Right ventricle myocardium superior (tissue), 1 donor: ENCODE results near the gene TLNRD1. TPM values are rescaled to one million over a fixed set of nuclear protein-coding genes. Genes with fewer than 3 reads are reported as not detected.
A peak's percentile ranks its signal among the peaks of the same experiment; 100 is the strongest.

Experiments used
- ATAC-seq: fragments of 200-7000 bp; cut with Tn5 transposase; one replicate; pipeline ENCODE4 v1.9.1; 2020; ENCODE audit warnings: mild to moderate bottlenecking; ENCODE audit not compliant: poor library complexity
- DNase-seq: peaks from one replicate; pipeline ENCODE4 v3.0.0-alpha.2; 2020
- intact Hi-C: fragments of 100-400 bp; cut with DNase I; formaldehyde crosslinking; loops from one replicate; pipeline ENCODE4 v1.11.2; 2022
- total RNA-seq: library from RNA; stranded (reverse); fragmentation: NEBNext Ultra II Directional; extraction: Animal tissue kit (Norgen Biotek cat#: 25700); gene quantifications from one replicate; pipeline ENCODE4 v1.2.1, GENCODE V29; 2021
- donor health status: DM: no; HTN: yes; CAD: no; lungs with severe emphysema.

The TLNRD1 gene
- total RNA-seq, 1 donor from 2014 or later = 6.1 TPM

DNA sequence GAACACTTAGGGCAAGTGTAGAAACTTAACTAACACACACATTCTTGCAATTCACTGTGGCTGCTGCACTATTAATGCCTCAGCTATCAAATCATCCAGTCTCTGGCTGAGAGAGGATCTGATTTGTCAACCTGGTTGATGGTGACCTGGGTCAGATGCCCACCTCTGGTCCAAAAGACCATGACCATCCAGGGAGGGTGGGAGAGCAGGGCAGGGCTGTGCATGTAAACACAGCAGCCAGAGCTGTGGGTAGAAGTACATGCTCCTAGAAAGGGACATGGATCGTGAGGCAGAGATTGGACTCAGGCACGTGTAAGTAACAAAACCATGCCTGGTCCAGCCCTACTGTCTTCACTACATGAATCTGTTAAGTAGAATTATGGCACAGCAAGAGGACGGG, 28.4 kb upstream of the TLNRD1 start:
- no peak for ATAC-seq

DNA sequence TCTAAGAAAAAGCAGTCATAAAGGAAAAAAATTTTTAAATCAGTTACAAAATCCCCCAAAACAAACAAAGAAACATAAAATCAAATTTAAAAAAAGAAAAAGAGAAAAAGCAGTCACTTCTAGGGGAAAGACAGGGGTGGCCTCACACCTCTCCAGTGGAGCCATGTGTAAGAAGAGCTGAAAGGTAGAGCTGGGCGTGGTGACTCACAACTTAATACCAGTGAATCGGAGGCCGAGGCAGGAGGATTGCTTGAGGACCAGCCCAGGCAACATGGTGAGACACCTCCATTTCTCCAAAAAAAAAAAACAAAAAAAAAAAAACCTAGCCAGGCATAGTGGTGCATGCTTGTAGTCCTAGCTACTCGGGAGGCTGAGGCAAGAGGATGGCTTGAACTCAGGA, 25.8 kb upstream of the TLNRD1 start:
- intact Hi-C loops = loop anchor here (5.0 to 10.0 kb wide), 3 partner anchors 290 to 528 kb away; no protein-coding TSS in a partner anchor
- ATAC-seq (no peak), DNase-seq (no peak)

More for the DNA sequence above, 28.4 kb upstream of the TLNRD1 start:
- no peak for DNase-seq
- intact Hi-C loops = loop anchor here (5.0 to 10.0 kb wide), 3 partner anchors 293 to 525 kb away; no protein-coding TSS in a partner anchor

DNA sequence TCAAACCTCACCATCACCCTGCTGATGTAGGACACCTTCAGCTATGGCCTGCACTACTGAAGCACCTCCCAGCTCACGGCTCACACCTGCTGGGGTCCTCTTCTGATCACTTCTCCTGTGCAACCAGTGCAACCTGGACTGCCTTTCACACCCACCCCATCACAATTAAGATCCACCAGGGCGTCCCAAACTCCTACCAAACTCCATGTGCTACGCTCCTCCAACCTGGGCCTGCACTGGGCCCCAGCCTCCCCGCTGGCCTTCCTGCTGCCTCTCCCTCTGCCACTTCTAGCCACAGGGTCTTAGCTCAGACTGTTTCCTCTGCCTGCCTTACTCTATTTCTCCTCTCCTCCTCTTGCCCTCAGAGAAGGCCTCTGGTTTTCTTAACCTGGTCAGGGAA, 23.9 kb upstream of the TLNRD1 start:
- DNase-seq = no peak
- no peak for ATAC-seq
- intact Hi-C loops = loop anchor here (10.0 kb wide), 1 partner anchor 288 kb away; no protein-coding TSS in a partner anchor

DNA sequence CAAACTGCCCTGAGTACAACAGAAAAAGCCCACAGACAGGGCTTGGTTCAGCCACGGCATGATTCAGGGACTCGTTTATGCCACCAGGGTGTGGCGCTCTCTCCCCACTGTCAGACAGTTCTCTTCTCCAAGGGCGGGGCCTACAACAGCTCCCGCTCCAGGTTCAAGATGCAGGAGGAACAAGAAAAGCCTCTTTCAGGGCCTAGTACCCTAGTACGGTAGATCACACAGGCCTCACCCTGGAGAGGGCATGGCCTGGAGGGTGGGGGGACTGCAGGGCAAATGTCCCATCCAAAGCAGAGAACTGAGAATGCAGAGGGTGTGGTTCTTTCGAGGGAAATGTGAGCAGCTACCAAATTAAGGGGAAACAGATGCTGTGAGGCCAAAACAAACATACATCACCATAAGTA, 23.1 kb upstream of the TLNRD1 start:
- peak; percentile 74 for DNase-seq
- intact Hi-C loops = loop anchor here (10.0 kb wide), 1 partner anchor 287 kb away; no protein-coding TSS in a partner anchor
- ATAC-seq = peak; percentile 73

DNA sequence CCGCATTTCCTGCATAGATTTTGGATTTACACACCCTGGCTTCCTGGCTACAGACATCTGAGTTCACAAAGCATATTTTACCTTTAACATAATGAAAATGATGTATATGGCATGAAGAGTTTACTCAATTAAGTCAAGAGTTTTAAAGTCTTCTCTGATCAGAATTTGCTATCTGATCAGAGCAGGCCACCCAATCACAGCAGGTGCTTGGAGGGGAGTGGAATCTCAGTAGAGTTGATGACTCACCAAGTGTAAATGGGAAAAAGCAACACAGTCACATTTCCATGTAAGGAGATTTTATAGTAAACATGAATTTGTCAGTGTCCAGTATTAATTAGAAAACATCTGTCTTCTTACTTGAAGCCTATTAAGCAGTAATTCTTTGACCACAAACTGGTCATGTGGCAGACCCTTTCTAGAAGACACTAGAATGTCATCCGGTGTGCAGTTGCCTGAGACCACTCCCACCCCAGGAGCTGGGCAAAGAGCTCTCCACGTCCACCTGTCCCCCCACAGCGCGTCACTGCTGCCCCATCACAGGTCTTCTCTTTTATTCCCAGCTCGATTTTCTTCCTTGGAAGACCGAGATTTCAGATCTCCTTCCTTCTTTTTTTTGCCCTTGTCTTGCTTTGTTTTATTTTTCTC, 21.9 kb upstream of the TLNRD1 start:
- intact Hi-C loops = loop anchor here (10.0 kb wide), 1 partner anchor 286 kb away; no protein-coding TSS in a partner anchor
- no peak for ATAC-seq

DNA sequence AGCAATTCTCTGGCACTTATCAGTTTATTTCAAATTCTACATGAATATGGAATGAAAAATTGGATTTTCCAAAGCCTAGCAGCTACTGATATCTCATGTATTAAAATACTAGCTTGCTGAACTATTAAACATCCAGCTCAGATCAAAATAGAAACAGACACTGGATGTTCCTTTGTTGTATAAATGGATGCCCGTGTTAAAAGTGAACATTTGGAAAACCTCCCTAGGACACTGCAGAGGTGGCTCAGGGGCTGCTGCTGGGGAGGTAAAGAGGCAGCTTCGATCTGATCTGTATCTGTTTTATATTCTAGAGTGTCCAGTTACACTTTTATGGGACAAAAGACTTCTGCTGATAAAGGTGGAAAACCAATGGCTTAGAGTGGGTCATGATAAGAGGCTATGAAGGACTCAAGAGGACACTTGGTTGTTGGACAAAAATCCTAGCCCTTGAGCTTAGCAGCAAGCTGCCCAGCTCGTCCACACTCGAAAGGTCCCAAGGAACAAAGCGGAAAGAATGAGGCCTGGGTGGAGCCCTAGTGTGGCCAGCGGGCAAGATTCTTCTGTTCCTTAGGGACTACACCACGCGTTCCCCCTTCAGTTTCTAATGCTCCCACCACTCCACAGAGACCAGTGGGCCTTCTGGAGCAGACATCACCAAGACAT, 21.1 kb upstream of the TLNRD1 start:
- ATAC-seq = peak; percentile 43
- intact Hi-C loops = loop anchor here (10.0 kb wide), 1 partner anchor 285 kb away; no protein-coding TSS in a partner anchor
- no peak for DNase-seq

More for the DNA sequence above, 21.9 kb upstream of the TLNRD1 start:
- no peak for DNase-seq

DNA sequence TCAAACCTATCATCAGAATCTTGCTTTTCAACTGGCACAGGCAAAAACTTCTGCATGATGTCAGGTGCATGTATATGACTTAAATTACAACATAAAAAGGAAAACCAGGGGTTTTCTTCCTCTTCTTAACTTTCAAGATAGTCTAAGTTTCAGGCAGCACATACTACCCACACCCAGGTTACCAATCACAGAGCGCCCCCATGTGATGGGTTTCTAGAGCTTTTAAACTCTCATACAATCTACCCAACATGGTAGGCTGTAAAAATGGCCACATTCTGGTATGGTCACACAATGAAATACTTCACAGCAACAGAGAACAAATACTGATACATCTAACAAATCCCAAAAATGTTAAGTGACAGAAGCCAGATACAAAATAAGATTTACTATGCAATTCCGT, 18.5 kb upstream of the TLNRD1 start:
- ATAC-seq (no peak), DNase-seq (no peak)
- intact Hi-C loops = no loop called here

DNA sequence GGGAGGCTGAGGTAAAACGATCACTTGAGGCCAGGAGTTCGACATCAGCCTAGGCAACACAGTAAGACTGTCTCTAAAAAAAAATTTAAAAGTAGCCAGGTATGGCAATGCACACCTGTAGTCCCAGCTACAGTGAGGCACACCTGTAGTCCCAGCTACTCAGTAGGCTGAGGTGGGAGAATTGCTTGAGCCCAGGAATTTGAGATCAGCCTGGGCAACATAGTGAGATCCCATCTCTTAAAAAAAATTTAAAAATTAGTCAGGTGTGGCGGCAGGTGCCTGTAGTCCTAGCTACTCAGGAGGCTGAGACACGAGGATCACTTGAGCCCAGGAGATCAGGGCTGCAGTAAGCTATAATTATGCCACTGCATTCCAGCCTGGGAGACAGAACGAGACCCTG, 17.9 kb upstream of the TLNRD1 start:
- ATAC-seq (no peak), DNase-seq (no peak)
- intact Hi-C loops = no loop called here

DNA sequence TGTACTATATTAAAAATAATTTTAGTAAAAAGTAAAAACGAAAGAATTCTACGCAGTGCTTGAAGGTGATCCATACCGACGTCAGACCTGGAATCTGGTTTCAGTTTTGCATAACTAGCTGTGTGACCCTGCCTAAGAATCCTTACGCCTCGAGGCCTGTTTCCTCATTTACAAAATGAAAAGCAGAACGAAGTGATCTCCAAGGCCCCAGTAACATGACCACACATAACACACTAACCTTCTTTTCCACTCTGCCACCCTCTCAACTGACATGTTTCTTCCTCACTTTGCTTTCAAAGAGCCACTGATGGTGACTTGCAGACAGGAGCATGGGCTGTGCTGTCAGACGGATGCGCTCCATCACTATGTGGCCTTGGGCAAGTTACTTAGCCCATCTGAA, 15.9 kb upstream of the TLNRD1 start:
- no peak for ATAC-seq
- intact Hi-C loops = no loop called here
- no peak for DNase-seq

DNA sequence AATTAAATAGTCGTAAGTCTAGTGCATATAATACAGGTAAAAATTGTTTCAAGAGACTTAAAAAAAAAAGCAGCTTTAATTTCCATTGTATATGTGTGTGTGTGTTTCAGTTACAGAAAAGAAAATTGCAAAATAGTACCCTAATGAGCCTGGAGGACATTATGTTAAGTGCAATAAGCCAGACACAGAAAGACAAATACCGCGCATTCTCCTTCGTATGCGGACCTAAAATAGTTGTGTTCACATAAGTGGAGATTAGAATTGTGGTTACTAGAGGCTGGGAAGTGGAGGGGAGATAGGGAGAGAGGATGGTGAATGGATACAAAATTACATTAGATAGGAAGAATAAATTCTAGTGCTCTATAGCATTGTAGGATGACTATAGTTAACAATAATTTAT, 14.7 kb upstream of the TLNRD1 start:
- DNase-seq (no peak), ATAC-seq (no peak)
- intact Hi-C loops = no loop called here

DNA sequence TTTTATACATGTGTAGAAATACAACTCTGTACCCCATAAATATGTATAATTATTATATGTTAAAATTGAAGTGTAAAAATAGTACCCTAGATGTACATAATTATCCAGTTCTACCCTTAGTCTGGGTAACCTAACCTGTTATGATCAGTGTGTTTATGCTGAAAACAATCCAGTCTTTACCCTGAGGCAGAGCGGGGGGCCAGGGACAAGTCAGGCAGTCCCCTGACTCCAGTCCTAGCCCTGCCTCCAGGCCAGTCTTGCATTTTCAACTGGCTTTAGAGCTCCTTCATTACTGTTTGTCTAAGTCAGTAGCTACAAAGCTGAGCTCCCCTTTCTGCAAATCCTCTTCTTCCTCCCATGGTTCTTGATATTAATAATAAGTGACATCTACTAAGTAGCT, 14.2 kb upstream of the TLNRD1 start:
- DNase-seq = no peak
- no peak for ATAC-seq
- intact Hi-C loops = no loop called here

DNA sequence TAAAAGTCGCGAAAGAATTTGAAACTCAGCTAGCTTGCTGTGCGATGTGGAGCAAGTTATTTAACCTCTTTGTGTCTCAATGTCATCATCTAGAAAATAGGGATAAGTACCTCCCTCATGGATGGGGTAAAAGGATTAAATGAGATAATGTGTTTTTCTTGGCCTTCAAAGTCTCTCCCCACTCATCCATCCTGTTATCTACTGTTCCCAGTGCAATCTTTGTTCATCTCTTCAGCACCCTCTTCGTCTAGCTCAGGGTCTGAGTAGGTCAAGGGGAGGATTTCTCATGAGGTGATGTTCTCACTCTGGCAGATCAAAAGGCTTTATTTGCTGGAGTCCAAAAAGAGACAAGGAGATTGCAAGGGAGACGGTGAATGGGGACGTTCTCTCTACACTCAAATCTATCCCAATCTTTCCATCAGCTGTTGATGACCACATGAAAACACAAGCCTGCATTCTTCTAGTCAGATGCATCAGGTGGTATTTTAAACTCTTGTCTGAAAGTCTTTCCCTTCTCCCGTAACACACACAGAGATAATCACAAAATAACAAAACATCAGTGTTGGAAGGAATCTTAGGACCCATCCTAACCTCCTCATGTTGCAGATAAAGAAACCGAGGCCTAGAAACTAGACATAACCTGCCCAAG, 12.5 kb upstream of the TLNRD1 start:
- intact Hi-C loops = no loop called here
- ATAC-seq = no peak
- DNase-seq = no peak

DNA sequence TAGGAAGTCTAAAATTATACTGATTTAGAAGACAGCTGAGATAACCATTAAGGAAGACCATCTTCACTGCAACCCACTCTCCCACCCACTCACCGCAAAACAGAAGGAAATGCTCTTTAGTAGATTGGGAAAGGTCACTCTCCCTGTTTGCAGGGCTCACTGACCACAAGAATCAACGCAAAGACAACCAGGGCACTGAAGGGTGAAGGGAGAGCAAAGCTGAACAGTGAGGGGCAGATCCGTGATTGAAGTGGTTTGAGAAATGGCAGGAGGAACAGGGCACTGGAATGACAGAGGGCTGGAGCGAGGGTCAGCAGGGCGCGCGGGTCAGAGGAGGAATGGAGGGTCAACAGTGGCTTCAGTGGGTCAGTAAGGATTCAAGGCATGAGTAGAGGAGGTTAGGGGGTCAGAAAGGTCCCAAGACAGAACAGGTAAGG, 11.6 kb upstream of the TLNRD1 start:
- peak; percentile 1 for ATAC-seq
- intact Hi-C loops = no loop called here
- DNase-seq = no peak

DNA sequence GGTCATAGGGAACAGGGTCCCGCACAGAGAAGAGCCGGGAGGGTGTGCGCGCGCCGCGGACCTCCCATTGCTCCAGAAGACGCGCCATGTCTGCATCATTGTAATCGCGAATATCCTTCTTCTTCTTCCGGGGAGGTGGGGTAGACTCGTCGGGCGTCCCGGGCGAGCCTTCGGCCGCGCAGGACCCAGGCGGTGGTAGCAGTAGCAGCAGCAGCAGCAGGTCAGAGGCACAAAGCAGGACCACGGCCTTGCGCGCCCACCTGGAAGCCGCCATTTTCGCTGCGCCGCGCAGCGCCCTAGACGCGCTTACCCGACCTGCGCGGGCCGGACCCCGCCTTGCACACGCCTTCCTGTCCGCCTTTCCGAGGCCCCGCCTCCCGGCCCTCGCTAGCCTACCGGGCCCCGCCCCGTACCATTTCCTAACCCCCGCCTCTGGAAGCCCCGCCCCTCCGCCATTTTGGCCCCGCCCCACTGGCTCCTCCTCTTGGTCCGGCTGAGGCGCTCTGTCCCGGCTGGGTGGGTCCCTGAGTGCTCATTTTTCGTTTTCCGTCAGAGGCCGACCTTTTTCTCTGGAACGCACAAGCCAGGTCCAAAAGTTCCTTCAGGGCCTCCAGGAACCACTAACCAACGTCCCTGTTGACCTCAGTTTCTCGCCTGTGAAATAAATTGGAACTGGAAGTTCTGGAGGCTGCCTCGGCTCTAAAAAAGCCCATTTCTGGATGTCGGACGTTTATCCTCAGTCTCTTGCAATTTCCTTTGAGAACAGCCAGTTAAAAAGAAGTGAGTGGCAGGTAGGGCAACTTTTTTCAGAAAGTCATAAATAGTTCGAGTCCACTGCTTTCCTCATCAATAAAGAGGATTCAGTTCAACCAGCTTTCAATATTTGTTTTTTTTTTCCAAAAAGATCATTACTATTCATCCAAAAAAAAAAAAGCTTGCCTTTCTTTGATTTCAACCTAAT, 10.9 kb upstream of the TLNRD1 start, which contains the start of gene MESD:
MESD (minus strand) TSS at position 302 of the 961 bp plus-strand sequence; CDS start at position 274, 28 bp downstream.
- peak; percentile 98 for ATAC-seq
- intact Hi-C loops = no loop called here
- peak; percentile 99 for DNase-seq

DNA sequence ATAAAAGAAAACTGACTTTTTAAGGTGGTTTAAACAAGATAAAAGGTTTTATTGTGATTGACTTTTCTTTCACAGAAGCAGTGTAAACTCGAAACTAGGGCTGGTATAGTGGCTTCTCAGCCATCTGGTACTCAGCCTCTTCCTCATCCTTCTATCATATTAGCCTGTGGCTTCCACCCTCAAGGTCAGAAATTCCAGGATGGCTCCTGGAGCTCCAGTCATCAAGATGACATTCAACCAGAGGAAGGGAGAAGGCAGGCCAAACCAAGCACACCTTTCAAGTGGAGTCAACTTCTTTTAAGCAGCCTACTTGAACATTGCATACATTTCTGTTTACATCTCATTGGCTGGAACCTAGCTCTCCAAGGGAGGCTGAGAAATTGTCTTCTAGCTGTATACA, 9.8 kb upstream of the TLNRD1 start:
- intact Hi-C loops = no loop called here
- ATAC-seq (no peak), DNase-seq (no peak)

DNA sequence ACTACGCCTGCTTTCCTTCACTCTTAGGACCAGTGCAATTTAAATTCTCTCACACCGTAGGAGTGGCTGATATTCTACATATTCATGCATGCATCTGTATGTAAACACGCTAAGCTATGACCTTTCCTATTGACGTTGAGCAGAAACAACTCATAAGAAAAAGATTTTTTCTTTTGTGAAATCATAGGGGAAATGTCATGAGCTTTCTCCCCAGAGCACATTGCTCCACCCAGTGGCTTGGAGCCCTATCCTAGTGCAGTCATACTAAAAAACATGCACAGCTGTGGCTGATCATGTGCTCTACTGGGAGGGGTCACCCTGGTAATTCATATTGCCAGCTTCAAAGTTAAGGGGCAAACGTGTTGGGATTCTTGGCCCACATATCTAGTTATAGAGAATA, 9.3 kb upstream of the TLNRD1 start:
- ATAC-seq (peak; percentile 48), DNase-seq (peak; percentile 73)
- intact Hi-C loops = no loop called here

DNA sequence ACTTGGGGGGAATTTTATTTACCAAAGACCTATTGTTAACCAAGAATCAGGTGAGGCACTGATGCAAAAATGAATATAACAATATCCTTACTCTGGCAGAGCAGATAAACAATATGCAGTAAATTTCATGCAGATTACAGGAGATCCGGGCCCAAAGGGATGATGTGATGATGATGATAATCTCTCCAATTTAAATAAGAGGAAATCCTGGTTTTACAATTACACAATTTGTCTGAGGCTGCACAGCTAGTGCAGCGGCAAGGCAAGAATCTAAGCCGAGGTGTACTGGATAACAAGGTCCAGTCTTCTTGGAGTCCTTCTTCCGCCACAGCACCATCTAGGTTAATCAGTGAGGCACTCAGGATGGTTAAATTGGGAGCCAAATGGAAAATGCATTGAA, 8.7 kb upstream of the TLNRD1 start:
- intact Hi-C loops = no loop called here
- ATAC-seq = no peak
- DNase-seq = no peak

DNA sequence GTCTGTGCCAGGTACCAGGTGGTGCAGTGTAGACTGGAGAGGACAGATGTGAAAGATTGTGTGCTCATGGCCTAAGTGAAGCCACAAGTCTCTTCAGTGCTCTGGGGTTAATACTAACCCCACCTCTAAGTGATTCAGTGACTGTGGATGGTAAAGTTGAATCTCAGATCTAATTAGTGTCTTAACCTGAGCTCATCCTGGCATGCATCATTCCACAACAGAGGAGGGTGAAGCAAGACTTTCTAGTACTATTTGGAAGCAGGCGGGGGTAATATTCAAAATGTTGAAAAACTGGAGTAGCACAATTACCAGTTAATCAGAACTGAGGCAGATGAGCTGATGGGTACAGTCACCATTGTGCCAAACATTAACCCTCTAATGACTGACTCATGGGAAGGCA, 8.3 kb upstream of the TLNRD1 start:
- intact Hi-C loops = no loop called here
- ATAC-seq = no peak
- DNase-seq = no peak
